Suprapubic skin (tissue), 4 donors: ENCODE measurements around the gene F2. TPM values are rescaled to one million over a fixed set of nuclear protein-coding genes. Genes with fewer than 3 reads are reported as not detected.

Source experiments
- DNase-seq, 2 donors: peaks; one replicate each; pipeline ENCODE4 v3.0.0-alpha.2; 2019; ENCODE audit warnings: low spot score in 2 of 2
- H3K27ac ChIP-seq: fragments of 200-600 bp; sonication (generic); one replicate; pipeline ENCODE4 v1.5.1; 2019
- H3K27me3 ChIP-seq: fragments of 200-600 bp; sonication (generic); one replicate; pipeline ENCODE4 v1.5.1; 2019
- H3K36me3 ChIP-seq: fragments of 200-600 bp; sonication (generic); one replicate; pipeline ENCODE4 v1.5.1; 2019
- H3K4me1 ChIP-seq: fragments of 200-600 bp; sonication (generic); one replicate; pipeline ENCODE4 v1.5.1; 2019
- H3K4me3 ChIP-seq: fragments of 200-600 bp; sonication (generic); one replicate; pipeline ENCODE4 v1.5.1; 2019; ENCODE audit warnings: mild to moderate bottlenecking
- H3K9me3 ChIP-seq: fragments of 200-600 bp; sonication (generic); one replicate; pipeline ENCODE4 v1.5.1; 2019
- CTCF ChIP-seq, 2 donors: fragments of 200-600 bp in 1 of 2; fragments of 450-650 bp in 1 of 2; sonication (generic) in 1 of 2; IDR thresholded peaks; one replicate each; pipeline ENCODE4 v1.5.1; 2016 to 2019; ENCODE audit warnings: antibody characterized with exemption in 2 of 2, mild to moderate bottlenecking in 1 of 2, moderate library complexity in 1 of 2
- EP300 ChIP-seq: sonication (generic); formaldehyde crosslinking; IDR thresholded peaks from one replicate; pipeline ENCODE4 v1.6.1; 2017; ENCODE audit warnings: antibody characterized with exemption
- POLR2A ChIP-seq, 2 donors: fragments of 450-650 bp; IDR thresholded peaks; one replicate each; pipeline ENCODE4 v1.6.1; 2017; ENCODE audit warnings: antibody characterized with exemption in 2 of 2, mild to moderate bottlenecking in 2 of 2, moderate library complexity in 2 of 2
- POLR2AphosphoS5 ChIP-seq, 3 donors: sonication (generic); formaldehyde crosslinking; IDR thresholded peaks; one replicate each; pipeline ENCODE4 v1.6.1; 2017; ENCODE audit warnings: antibody characterized with exemption in 3 of 3
- WGBS: methylation state at CpG from one replicate; pipeline ENCODE4 v1.1.5; 2018; 5-methylcytosine and 5-hydroxymethylcytosine counted together
- total RNA-seq, 4 donors: library from RNA; depleted of rRNA; stranded (reverse); fragments of >200 nt; gene quantifications; one replicate each; pipeline ENCODE4 v1.1.0, GENCODE V29; 2016

The F2 gene
- total RNA-seq, 4 donors from 2014 or later: 1.6 TPM; not detected in 3

GRCh38 chr11:46722566-46723358 is 3.7 kb downstream of the F2 start:
- H3K27ac ChIP-seq: no peak overlapping the region
- H3K27me3 ChIP-seq: no peaks in the 10 kb centered on the region
- H3K9me3 ChIP-seq: no peaks in the 10 kb centered on the region
- DNase-seq: no peak
- 94% methylated on average over 11 of the region's 11 CpGs for WGBS
- no peaks in the 10 kb centered on the region for H3K4me1 ChIP-seq
- H3K36me3 ChIP-seq: no peaks in the 10 kb centered on the region
- no peak overlapping the region for H3K4me3 ChIP-seq
- no peak for TF ChIP-seq POLR2AphosphoS5 (IDR thresholded peaks at IDR 0.05)
- TF ChIP-seq POLR2A (IDR thresholded peaks at IDR 0.05): no peak
- no peak for TF ChIP-seq CTCF (IDR thresholded peaks at IDR 0.05)
- no peak for TF ChIP-seq EP300

- Histone ChIP-seq H3K9me3 (no peaks in the 10 kb centered on the region), H3K4me3 (no peak overlapping the region), H3K4me1 (no peaks in the 10 kb centered on the region), H3K27ac (no peak overlapping the region), H3K27me3 (no peaks in the 10 kb centered on the region), H3K36me3 (no peaks in the 10 kb centered on the region)
- WGBS: 91% methylated on average over 4 of the region's 8 CpGs
- no peak for DNase-seq
- TF ChIP-seq CTCF (IDR thresholded peaks at IDR 0.05) (no peak), POLR2AphosphoS5 (IDR thresholded peaks at IDR 0.05) (no peak), EP300 (no peak), POLR2A (IDR thresholded peaks at IDR 0.05) (no peak)
Observed at GRCh38 chr11:46723359-46723680, 4.3 kb downstream of the F2 start.

DNA sequence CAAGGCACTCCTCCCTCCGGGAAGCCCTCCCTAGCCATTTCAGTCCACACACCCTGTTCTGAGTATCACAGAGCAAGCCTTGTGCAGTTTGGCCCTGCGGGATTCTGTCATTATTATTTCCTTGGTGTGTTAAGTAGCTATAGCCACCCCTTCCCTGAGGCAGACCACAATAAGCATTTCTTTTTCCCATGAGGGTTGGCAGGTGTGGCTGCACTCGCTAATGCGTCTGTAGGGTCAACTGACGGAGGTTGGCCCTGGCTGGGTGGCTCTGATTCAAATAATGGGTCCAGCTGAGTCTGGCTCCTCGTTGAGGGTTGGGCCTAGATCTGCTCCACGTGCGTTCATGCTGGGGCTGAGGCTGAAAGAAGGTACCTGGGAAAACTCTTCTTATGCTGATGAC is 5.1 kb downstream of the F2 start:
- no peaks in the 10 kb centered on the region for H3K9me3 ChIP-seq
- TF ChIP-seq POLR2A (IDR thresholded peaks at IDR 0.05) (no peak), EP300 (no peak), POLR2AphosphoS5 (IDR thresholded peaks at IDR 0.05) (no peak), CTCF (IDR thresholded peaks at IDR 0.05) (no peak)
- no peaks in the 10 kb centered on the region for H3K4me1 ChIP-seq
- H3K27ac ChIP-seq: no peak overlapping the region
- WGBS: 66% methylated on average over 8 of the region's 8 CpGs
- H3K27me3 ChIP-seq: no peaks in the 10 kb centered on the region
- DNase-seq: no peak
- no peaks in the 10 kb centered on the region for H3K36me3 ChIP-seq
- no peak overlapping the region for H3K4me3 ChIP-seq

DNA sequence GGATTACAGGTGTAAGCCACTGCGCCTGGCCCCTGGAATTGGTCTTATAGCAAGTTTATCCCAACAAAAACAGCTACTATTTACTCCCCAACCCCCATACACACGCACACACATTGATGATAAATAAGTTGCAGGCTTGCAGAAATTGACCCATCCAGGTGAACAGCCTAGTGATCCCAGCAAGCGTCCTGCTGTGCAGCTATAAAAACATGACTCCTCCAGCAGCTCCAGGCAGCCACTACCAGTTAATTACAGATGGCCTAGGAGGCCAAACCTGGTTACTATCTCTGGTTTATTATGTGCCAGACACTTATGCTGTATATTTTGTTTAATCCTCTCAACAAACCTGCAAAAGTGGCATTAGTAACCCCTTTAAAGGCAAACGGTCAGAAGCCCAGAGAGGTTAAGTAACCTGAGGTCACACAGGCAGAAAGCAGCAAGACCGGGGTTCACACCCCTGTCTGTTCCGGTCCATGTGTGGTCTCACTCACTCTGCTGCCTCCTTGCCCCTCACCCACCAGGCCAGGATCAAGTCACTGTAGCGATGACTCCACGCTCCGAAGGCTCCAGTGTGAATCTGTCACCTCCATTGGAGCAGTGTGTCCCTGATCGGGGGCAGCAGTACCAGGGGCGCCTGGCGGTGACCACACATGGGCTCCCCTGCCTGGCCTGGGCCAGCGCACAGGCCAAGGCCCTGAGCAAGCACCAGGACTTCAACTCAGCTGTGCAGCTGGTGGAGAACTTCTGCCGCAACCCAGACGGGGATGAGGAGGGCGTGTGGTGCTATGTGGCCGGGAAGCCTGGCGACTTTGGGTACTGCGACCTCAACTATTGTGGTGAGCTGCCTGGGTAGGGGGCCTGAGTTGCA is 6.6 kb downstream of the F2 start:
- DNase-seq: no peak
- no peaks in the 10 kb centered on the region for H3K4me1 ChIP-seq
- no peaks in the 10 kb centered on the region for H3K36me3 ChIP-seq
- no peaks in the 10 kb centered on the region for H3K27me3 ChIP-seq
- TF ChIP-seq EP300 (no peak), POLR2A (IDR thresholded peaks at IDR 0.05) (no peak), CTCF (IDR thresholded peaks at IDR 0.05) (no peak), POLR2AphosphoS5 (IDR thresholded peaks at IDR 0.05) (no peak)
- WGBS: 94% methylated on average over 17 of the region's 19 CpGs
- H3K4me3 ChIP-seq: no peak overlapping the region
- no peaks in the 10 kb centered on the region for H3K9me3 ChIP-seq
- no peak overlapping the region for H3K27ac ChIP-seq

DNA sequence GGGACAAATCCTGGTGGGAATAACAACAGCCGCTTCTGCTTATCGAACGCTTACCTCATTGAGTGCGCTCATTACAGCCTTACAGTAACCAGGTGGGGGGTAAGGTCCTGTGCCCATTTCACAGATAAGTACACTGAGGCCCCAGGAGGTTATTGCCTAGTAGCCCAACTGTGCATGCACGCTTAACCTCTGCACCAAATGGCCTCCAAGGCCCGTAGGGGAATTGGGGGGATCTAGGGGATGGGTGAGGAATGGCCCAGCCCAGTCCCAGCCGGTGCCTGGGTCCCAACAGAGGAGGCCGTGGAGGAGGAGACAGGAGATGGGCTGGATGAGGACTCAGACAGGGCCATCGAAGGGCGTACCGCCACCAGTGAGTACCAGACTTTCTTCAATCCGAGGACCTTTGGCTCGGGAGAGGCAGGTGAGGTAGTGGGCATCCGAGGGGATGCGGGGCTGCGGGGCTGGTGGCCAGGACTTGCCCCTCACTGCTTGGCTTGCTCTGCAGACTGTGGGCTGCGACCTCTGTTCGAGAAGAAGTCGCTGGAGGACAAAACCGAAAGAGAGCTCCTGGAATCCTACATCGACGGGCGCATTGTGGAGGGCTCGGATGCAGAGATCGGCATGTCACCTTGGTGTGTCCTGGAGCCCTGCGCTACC is 7.3 kb downstream of the F2 start:
- Histone ChIP-seq H3K27ac (no peak overlapping the region), H3K4me3 (no peak overlapping the region), H3K4me1 (no peaks in the 10 kb centered on the region), H3K36me3 (no peaks in the 10 kb centered on the region), H3K27me3 (no peaks in the 10 kb centered on the region), H3K9me3 (no peaks in the 10 kb centered on the region)
- 89% methylated on average over 26 of the region's 26 CpGs for WGBS
- DNase-seq: no peak
- TF ChIP-seq CTCF (IDR thresholded peaks at IDR 0.05) (no peak), POLR2A (IDR thresholded peaks at IDR 0.05) (no peak), EP300 (no peak), POLR2AphosphoS5 (IDR thresholded peaks at IDR 0.05) (no peak)
